ENCODE measurements around the gene FGD2.

DNA sequence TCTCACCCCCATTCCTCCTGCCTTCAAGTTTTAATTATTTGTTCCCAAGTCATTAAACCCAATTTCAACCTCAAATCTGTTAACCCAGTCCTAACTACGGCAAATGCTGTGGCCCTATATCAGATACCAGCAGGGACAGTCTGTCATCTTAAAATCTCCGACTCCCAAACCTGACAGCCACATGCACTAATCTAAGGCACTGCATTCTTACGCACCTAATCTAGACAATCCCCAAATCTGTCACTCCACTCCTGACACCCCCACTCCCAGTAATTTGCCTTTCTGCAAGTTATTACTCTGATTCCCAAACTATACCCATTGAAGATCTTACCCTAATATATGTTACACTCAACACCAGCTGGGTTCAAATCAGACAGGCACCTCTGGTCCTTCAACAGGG, 21.9 kb upstream of the FGD2 start:
- TF ChIP-seq CTCF (IDR thresholded peaks at IDR 0.05; ENCODE audit: low read depth, low read length, poor library complexity, severe bottlenecking) (no peak), EZH2phosphoT487 (IDR thresholded peaks at IDR 0.05; ENCODE audit: borderline replicate concordance, low read length) (no peak)
